KOPT-K1 (cell line): Measurements from ENCODE around the gene HOXD8.

Source experiments
- H3K27ac ChIP-seq: fragments of 200-600 bp; sonication (generic); 2 replicates; pipeline ENCODE4 v1.5.1; 2016; ENCODE audit warnings: antibody characterized with exemption, mild to moderate bottlenecking, low read depth, low read length; ENCODE audit not compliant: poor library complexity, severe bottlenecking
- H3K36me3 ChIP-seq: fragments of 200-600 bp; sonication (generic); 2 replicates; pipeline ENCODE4 v1.5.1; 2017; ENCODE audit warnings: antibody characterized with exemption, mild to moderate bottlenecking, low read length, moderate library complexity; ENCODE audit not compliant: insufficient read depth
- H3K9me3 ChIP-seq: fragments of 200-600 bp; sonication (generic); 2 replicates; pipeline ENCODE4 v1.5.1; 2017; ENCODE audit warnings: antibody characterized with exemption, low read length, mild to moderate bottlenecking; ENCODE audit not compliant: insufficient read depth, poor library complexity, severe bottlenecking

HOXD8 gene

GRCh38 chr2:176169711-176170110, 40.2 kb downstream of the HOXD8 start:
- no peaks in the 10 kb centered on the region for H3K9me3 ChIP-seq
- H3K27ac ChIP-seq, result no peak overlapping the region
- H3K36me3 ChIP-seq, result no peaks in the 10 kb centered on the region

GRCh38 chr2:176170602-176171305, 41.2 kb downstream of the HOXD8 start:
- Histone ChIP-seq H3K36me3 (no peaks in the 10 kb centered on the region), H3K27ac (no peak overlapping the region), H3K9me3 (no peaks in the 10 kb centered on the region)

GRCh38 chr2:176171351-176172006, 42.0 kb downstream of the HOXD8 start:
- Histone ChIP-seq H3K9me3 (no peaks in the 10 kb centered on the region), H3K36me3 (no peaks in the 10 kb centered on the region), H3K27ac (no peak overlapping the region)

GRCh38 chr2:176172007-176172894, 42.7 kb downstream of the HOXD8 start:
- H3K9me3 ChIP-seq, result no peaks in the 10 kb centered on the region
- no peaks in the 10 kb centered on the region for H3K36me3 ChIP-seq
- no peak overlapping the region for H3K27ac ChIP-seq

DNA sequence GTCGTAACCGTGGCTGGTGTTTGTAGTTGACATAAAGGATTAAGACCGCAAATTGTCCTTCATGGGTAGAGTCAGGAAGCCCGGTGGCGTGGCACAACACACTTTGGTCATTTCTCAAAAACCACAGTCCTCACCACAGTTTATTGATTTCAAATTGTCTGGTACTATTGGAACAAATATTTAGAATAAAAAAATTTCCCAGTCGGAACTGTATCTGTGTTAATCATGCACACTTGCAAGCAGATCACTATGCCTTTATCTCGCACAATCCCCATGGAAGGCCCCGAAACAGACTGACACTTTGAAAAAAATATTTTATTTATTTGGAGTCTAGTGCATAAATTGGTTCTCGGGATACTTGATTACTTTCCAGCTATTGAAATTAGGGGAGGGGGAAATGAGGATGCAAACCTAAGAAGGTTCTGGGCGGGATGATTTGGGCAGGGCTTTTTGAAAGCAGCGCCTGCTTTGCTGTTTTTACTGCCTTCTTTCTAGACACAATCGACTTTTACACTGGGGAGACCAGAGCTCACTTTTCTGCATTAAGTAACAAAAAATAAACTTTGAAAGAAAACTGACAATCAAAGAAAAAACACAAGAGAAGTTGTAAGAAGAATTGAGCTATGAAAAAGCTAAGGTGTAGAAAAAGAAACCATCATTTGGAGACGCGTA, 43.5 kb downstream of the HOXD8 start:
- H3K9me3 ChIP-seq, result peaks cover 3% of the 10 kb centered on the region
- H3K36me3 ChIP-seq, result no peaks in the 10 kb centered on the region
- no peak overlapping the region for H3K27ac ChIP-seq

DNA sequence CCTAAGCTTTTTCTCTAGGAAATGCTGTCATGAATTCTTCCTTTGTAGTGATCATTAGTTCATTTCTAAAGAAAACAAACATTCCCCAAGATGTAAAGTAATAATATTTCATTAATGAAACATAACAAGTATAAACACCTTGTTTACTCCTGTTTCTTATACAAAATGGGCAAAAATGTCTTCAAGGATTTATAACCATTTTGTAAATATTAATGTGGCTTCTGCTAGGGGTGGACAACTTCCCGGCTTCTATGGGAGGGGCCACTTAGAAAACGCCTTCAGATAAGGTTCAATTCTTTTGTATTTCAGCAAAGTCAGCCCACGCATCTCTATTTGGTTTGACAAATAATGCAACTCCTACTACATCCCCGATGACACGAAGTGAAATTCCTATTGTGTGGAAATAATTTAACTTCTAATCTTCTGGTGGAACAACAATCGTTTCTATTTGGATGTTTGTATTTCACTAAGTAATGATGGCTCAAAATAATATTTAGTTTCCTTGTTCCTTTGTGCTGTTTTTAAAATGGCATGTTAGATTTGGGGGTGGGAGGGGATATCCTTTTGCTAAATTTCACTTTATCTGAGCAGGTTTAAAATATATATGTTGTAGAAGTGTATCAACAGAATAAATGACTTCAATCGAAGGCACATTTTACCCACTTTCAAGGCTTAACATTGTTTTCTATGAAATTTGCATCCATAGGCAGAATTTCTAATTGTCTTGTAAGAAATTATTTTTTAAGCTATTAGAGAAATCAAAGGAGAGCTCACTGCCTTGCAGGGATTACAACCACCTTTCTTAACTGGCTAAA, 44.3 kb downstream of the HOXD8 start:
- Histone ChIP-seq H3K27ac (no peak overlapping the region), H3K36me3 (no peaks in the 10 kb centered on the region), H3K9me3 (peaks cover 9% of the 10 kb centered on the region)

- no peak overlapping the region for H3K27ac ChIP-seq
- H3K36me3 ChIP-seq, result no peaks in the 10 kb centered on the region
- H3K9me3 ChIP-seq, result peaks cover 9% of the 10 kb centered on the region
These were observed 44.9 kb downstream of the HOXD8 start for GRCh38 chr2:176174382-176174823.

DNA sequence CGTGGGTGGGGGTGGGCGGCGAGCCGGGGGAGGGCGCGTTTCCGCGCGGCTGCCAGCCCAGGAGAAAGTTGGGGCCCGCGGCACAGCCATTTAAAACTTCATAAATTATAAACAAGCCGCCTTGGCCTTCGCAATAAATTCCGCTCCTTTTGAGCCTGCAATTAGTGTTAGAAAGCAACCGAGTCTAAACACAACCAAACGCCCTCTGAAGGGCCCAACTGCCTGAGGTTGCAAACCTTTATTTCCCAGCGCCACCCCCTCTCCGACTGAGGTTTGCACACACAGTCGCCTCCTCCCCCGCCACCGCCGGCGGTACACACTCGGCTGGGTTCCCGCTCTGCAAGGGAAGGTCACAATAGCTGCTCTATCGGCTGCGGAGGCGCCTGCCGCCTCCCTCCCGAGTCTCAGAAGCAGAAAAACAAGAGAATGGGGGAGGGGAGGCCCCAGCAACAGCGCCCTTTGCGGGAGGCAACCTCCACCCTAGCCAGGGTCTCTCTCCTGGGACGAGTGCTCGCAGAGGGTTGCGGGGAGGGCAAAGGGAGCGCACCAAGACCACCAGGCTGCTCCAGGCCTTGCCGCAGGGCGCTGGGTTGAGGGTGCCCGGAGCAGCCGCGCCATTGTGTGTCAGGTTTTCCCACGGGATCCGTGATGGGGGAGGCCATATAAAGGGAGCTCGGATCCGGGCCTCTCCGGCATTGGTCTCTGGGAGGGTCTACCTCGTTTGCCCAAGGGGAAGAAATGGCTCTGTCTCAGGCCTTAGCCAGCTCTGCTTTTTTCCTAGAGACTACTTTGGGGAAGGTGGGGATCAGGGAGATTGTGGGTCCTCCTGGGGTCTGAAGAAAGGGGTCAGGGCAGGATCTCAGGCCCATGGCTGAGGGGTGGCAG, 45.6 kb downstream of the HOXD8 start:
- Histone ChIP-seq H3K27ac (no peak overlapping the region), H3K36me3 (no peaks in the 10 kb centered on the region), H3K9me3 (peaks cover 9% of the 10 kb centered on the region)

- peaks cover 9% of the 10 kb centered on the region for H3K9me3 ChIP-seq
- no peak overlapping the region for H3K27ac ChIP-seq
- H3K36me3 ChIP-seq, result no peaks in the 10 kb centered on the region
These were observed 46.5 kb downstream of the HOXD8 start for GRCh38 chr2:176175709-176176607.

- no peak overlapping the region for H3K27ac ChIP-seq
- no peaks in the 10 kb centered on the region for H3K36me3 ChIP-seq
- H3K9me3 ChIP-seq, result peaks cover 9% of the 10 kb centered on the region
These were observed 48.1 kb downstream of the HOXD8 start for GRCh38 chr2:176177580-176178037.

GRCh38 chr2:176178038-176178756, 48.7 kb downstream of the HOXD8 start:
- Histone ChIP-seq H3K27ac (no peak overlapping the region), H3K9me3 (peaks cover 9% of the 10 kb centered on the region)

DNA sequence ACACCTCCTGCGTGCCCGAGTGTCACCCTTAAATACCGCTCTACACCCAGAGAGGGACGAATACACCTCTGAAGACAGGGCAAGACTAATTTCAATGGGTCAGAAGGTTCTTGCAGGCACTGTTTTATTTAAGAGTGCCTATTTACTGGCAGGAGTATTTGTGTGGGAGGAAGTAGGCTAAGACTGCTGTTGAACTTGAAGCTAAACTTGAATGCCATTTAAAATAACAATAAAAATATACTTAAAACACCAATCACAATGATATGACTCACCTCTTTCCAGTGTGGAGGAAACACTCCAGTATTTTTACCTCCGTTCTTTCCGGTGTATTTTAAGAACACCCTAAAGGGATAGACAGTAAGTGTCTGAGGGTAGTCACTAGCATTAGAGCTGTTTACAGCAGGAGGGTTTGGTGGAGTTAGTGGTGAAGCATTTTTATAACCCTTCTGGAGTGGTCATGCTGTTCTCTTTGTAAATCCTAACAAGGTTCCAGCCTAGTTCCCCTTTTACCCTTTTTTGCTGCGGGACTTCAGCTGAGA, 49.3 kb downstream of the HOXD8 start:
- Histone ChIP-seq H3K9me3 (peaks cover 9% of the 10 kb centered on the region), H3K36me3 (no peaks in the 10 kb centered on the region), H3K27ac (no peak overlapping the region)

More at GRCh38 chr2:176178038-176178756, 48.7 kb downstream of the HOXD8 start:
- H3K36me3 ChIP-seq, result no peaks in the 10 kb centered on the region
